WTC11 (cell line): Measurements from ENCODE around the gene MARF1.

Experiments
- TEAD4 ChIP-seq: sonication (generic); formaldehyde crosslinking; IDR thresholded peaks from 2 replicates; pipeline ENCODE4 v1.8.0; 2022; ENCODE audit warnings: mild to moderate bottlenecking, missing genetic modification reagents
- ZNF219 ChIP-seq: sonication (generic); formaldehyde crosslinking; IDR thresholded peaks from 2 replicates; pipeline ENCODE4 v1.8.0; 2023; ENCODE audit warnings: missing genetic modification reagents, mild to moderate bottlenecking, borderline replicate concordance

DNA sequence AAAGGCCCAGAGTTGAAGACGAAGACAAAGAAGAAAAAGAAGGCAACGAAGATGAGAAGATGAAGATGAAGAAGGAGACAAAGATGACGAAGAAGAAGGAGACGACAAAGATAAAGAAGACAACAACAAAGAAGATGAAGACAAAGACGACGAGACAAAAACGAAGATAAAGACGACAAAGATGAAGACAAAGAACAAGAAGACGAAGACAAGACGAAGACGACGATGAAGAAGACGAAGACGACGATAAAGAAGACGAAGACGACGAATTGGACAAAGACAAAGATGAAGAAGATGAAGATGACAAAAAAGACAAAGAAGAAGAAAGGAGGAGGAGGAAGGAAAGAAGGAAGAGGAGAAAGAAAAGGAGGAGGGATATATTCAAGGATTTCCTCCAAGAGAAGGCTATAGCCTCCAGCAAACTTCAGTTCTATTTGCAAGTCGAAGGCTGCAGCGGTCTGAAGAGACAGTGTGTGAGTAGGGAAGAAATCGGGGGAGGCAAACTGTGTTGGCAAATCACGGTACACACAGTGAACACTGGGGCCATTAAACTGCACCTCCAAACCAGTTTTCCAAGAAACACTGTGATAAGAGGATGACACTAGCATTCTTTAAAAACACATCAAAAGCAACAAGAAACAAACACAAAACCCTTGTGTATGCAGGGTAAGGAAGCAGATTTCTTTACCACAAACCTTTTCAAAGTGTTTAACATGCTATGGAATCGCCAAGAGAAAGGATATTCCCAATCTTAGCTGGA is 40.5 kb downstream of the MARF1 start:
- TF ChIP-seq TEAD4 (CRISPR knock-in tag) (no peak), ZNF219 (CRISPR knock-in tag) (no peak)
